GM23338 (cell line): Measurements from ENCODE around the gene FAM13C. TPM values are rescaled to one million over a fixed set of nuclear protein-coding genes. Genes with fewer than 3 reads are reported as not detected.

Source experiments
- ATAC-seq: fragments of 200-7000 bp; cut with Tn5 transposase; 3 replicates; pipeline ENCODE4 v1.9.1; 2020
- DNase-seq: peaks from one replicate; pipeline ENCODE4 v3.0.0-alpha.2; 2015; ENCODE audit warnings: low spot score
- H2AFZ ChIP-seq: fragments of 200-600 bp; sonication (generic); 2 replicates; pipeline ENCODE4 v1.8.0; 2016; ENCODE audit warnings: antibody characterized with exemption, mild to moderate bottlenecking, moderate library complexity
- H3F3A ChIP-seq: fragments of 200-600 bp; sonication (generic); replicated peaks from 2 replicates; pipeline ENCODE4 v1.8.0; 2017; ENCODE audit warnings: antibody characterized with exemption, mixed run types, low read depth
- H3K27ac ChIP-seq: fragments of 200-600 bp; sonication (generic); 2 replicates; pipeline ENCODE4 v1.6.1; 2016; ENCODE audit warnings: low read depth
- H3K27me3 ChIP-seq: fragments of 200-600 bp; sonication (generic); 2 replicates; pipeline ENCODE4 v1.8.0; 2016; ENCODE audit warnings: mild to moderate bottlenecking, mixed run types, moderate library complexity; ENCODE audit not compliant: insufficient read depth
- H3K36me3 ChIP-seq: fragments of 200-600 bp; sonication (generic); 2 replicates; pipeline ENCODE4 v1.8.0; 2016; ENCODE audit warnings: mild to moderate bottlenecking; ENCODE audit not compliant: insufficient read depth
- H3K4me1 ChIP-seq: fragments of 200-600 bp; sonication (generic); 2 replicates; pipeline ENCODE4 v1.8.0; 2016; ENCODE audit warnings: mild to moderate bottlenecking, moderate library complexity; ENCODE audit not compliant: insufficient read depth
- H3K4me2 ChIP-seq: fragments of 200-600 bp; sonication (generic); 2 replicates; pipeline ENCODE4 v1.7.1; 2017; ENCODE audit warnings: mixed run types
- H3K4me3 ChIP-seq: fragments of 200-600 bp; sonication (generic); 2 replicates; pipeline ENCODE4 v1.6.1; 2016; ENCODE audit warnings: mixed run types
- H3K79me2 ChIP-seq: fragments of 200-600 bp; sonication (generic); replicated peaks from 2 replicates; pipeline ENCODE4 v1.8.0; 2017; ENCODE audit warnings: mild to moderate bottlenecking; ENCODE audit not compliant: insufficient read depth
- H3K9me2 ChIP-seq: fragments of 200-600 bp; sonication (generic); 2 replicates; pipeline ENCODE4 v1.8.0; 2017; ENCODE audit not compliant: insufficient read depth
- H4K20me1 ChIP-seq: fragments of 200-600 bp; sonication (generic); replicated peaks from 2 replicates; pipeline ENCODE4 v1.8.0; 2017; ENCODE audit warnings: mild to moderate bottlenecking; ENCODE audit not compliant: insufficient read depth
- H3K27ac Mint-ChIP-seq: 2 replicates; pipeline ENCODE4 v1.8.0; 2020; ENCODE audit warnings: inconsistent platforms, mild to moderate bottlenecking, moderate library complexity, mixed read lengths
- H3K27me3 Mint-ChIP-seq: 3 replicates; pipeline ENCODE4 v1.8.0; 2022; ENCODE audit warnings: low read depth, mild to moderate bottlenecking, moderate library complexity, mixed read lengths, inconsistent platforms; ENCODE audit not compliant: insufficient read depth, poor library complexity
- H3K36me3 Mint-ChIP-seq: 3 replicates; pipeline ENCODE4 v1.8.0; 2021; ENCODE audit warnings: low read depth, mild to moderate bottlenecking, inconsistent platforms, moderate library complexity, mixed read lengths
- H3K4me1 Mint-ChIP-seq: 3 replicates; pipeline ENCODE4 v1.8.0; 2020; ENCODE audit warnings: mild to moderate bottlenecking, inconsistent platforms, mixed read lengths
- H3K4me3 Mint-ChIP-seq: 3 replicates; pipeline ENCODE4 v1.8.0; 2021; ENCODE audit warnings: moderate library complexity, mild to moderate bottlenecking, inconsistent platforms, mixed read lengths
- H3K9me3 Mint-ChIP-seq: 3 replicates; pipeline ENCODE4 v1.8.0; 2020; ENCODE audit warnings: moderate library complexity, mild to moderate bottlenecking, inconsistent platforms, mixed read lengths
- CREB1 ChIP-seq: fragments of 250-450 bp; sonication (Bioruptor Pico); IDR thresholded peaks from 2 replicates; pipeline ENCODE4 v1.5.0; 2020; ENCODE audit warnings: low read depth, mild to moderate bottlenecking, moderate library complexity
- CTCF ChIP-seq, 2 experiments: fragments of 200-600 bp in 1 of 2; sonication (generic) in 1 of 2; conservative IDR thresholded peaks; 2 replicates each; pipeline versions ENCODE4 v1.5.1 to v1.6.1; 2016 to 2017; ENCODE audit warnings: antibody characterized with exemption in 2 of 2, low read depth in 2 of 2, mild to moderate bottlenecking in 2 of 2, moderate library complexity in 1 of 2
- EZH2 ChIP-seq: fragments of 200-600 bp; sonication (generic); IDR thresholded peaks from one replicate; pipeline ENCODE4 v1.8.0; 2017; ENCODE audit warnings: antibody characterized with exemption, mild to moderate bottlenecking, low read depth; ENCODE audit not compliant: unreplicated experiment
- EZH2phosphoT487 ChIP-seq: fragments of 200-600 bp; sonication (generic); IDR thresholded peaks from one replicate; pipeline ENCODE4 v1.8.1; 2018; ENCODE audit warnings: antibody characterized with exemption; ENCODE audit not compliant: unreplicated experiment
- NANOG ChIP-seq: IDR thresholded peaks from 2 replicates; pipeline ENCODE4 v1.6.1; 2016; ENCODE audit warnings: antibody characterized with exemption, borderline replicate concordance
- POLR2AphosphoS5 ChIP-seq: IDR thresholded peaks from 2 replicates; pipeline ENCODE4 v1.6.1; 2016; ENCODE audit warnings: antibody characterized with exemption, low read depth
- STAT1 ChIP-seq: IDR thresholded peaks from one replicate; pipeline ENCODE4 v1.6.1; 2016; ENCODE audit warnings: antibody characterized with exemption; ENCODE audit not compliant: unreplicated experiment
- ZNF114 ChIP-seq: fragments of 250-450 bp; sonication (Bioruptor Pico); IDR thresholded peaks from 2 replicates; pipeline ENCODE4 v1.5.0; 2020; ENCODE audit warnings: mild to moderate bottlenecking, moderate library complexity
- ZNF331 ChIP-seq: fragments of 250-450 bp; sonication (Bioruptor Pico); IDR thresholded peaks from 2 replicates; pipeline ENCODE4 v1.5.0; 2020; ENCODE audit warnings: low read depth, mild to moderate bottlenecking, moderate library complexity
- polyA plus RNA-seq: library from polyadenylated mRNA; unstranded; fragments of >200 nt; fragmentation: Nextera tagmentation; extraction: Ambion mirVana; gene quantifications from 2 replicates; pipeline ENCODE4 v1.2.1, GENCODE V29; 2016
- total RNA-seq: library from RNA; depleted of rRNA; stranded (reverse); fragments of >200 nt; shearing (Covaris generic); gene quantifications from 2 replicates; pipeline ENCODE4 v1.2.3, GENCODE V29; 2014
- TF ChIP-seq, protein P1 (sequence below): fragments of 250-450 bp; sonication (Bioruptor Pico); IDR thresholded peaks from 2 replicates; pipeline ENCODE4 v1.5.0; 2020; ENCODE audit warnings: mild to moderate bottlenecking, moderate library complexity
- TF ChIP-seq, protein P2 (sequence below): IDR thresholded peaks from one replicate; pipeline ENCODE4 v1.6.1; 2018; ENCODE audit warnings: antibody characterized with exemption; ENCODE audit not compliant: unreplicated experiment

The FAM13C gene
- total and polyA plus RNA-seq, 2 experiments from 2014 or later = 0.94 to 2.1 TPM

GRCh38 chr10:59234816-59235429 lies 127.4 kb downstream of the FAM13C start:
- H3K27ac Mint-ChIP-seq = no peak overlapping the region
- ATAC-seq (no peak), DNase-seq (peak; percentile 54)
- Histone ChIP-seq H4K20me1 (no peaks in the 10 kb centered on the region), H3K27me3 (no peaks in the 10 kb centered on the region), H3K79me2 (no peaks in the 10 kb centered on the region), H3K4me3 (no peak overlapping the region), H3F3A (no peaks in the 10 kb centered on the region), H2AFZ (no peak overlapping the region), H3K36me3 (no peaks in the 10 kb centered on the region), H3K4me1 (no peaks in the 10 kb centered on the region), H3K9me2 (no peaks in the 10 kb centered on the region), H3K27ac (no peak overlapping the region), H3K4me2 (no peak overlapping the region)
- H3K36me3 Mint-ChIP-seq = 0 out of 3 replicates have a peak, but pooled peaks cover 3% of the 10 kb centered on the region
- H3K4me3 Mint-ChIP-seq = no peak overlapping the region
- H3K27me3 Mint-ChIP-seq = no peaks in the 10 kb centered on the region
- no peaks in the 10 kb centered on the region for H3K4me1 Mint-ChIP-seq
- peak; percentile 70 to 81 for TF ChIP-seq CTCF (conservative IDR thresholded peaks at IDR 0.05; ENCODE audit: low read depth in 2 of 2)
- TF ChIP-seq, protein P1, sequence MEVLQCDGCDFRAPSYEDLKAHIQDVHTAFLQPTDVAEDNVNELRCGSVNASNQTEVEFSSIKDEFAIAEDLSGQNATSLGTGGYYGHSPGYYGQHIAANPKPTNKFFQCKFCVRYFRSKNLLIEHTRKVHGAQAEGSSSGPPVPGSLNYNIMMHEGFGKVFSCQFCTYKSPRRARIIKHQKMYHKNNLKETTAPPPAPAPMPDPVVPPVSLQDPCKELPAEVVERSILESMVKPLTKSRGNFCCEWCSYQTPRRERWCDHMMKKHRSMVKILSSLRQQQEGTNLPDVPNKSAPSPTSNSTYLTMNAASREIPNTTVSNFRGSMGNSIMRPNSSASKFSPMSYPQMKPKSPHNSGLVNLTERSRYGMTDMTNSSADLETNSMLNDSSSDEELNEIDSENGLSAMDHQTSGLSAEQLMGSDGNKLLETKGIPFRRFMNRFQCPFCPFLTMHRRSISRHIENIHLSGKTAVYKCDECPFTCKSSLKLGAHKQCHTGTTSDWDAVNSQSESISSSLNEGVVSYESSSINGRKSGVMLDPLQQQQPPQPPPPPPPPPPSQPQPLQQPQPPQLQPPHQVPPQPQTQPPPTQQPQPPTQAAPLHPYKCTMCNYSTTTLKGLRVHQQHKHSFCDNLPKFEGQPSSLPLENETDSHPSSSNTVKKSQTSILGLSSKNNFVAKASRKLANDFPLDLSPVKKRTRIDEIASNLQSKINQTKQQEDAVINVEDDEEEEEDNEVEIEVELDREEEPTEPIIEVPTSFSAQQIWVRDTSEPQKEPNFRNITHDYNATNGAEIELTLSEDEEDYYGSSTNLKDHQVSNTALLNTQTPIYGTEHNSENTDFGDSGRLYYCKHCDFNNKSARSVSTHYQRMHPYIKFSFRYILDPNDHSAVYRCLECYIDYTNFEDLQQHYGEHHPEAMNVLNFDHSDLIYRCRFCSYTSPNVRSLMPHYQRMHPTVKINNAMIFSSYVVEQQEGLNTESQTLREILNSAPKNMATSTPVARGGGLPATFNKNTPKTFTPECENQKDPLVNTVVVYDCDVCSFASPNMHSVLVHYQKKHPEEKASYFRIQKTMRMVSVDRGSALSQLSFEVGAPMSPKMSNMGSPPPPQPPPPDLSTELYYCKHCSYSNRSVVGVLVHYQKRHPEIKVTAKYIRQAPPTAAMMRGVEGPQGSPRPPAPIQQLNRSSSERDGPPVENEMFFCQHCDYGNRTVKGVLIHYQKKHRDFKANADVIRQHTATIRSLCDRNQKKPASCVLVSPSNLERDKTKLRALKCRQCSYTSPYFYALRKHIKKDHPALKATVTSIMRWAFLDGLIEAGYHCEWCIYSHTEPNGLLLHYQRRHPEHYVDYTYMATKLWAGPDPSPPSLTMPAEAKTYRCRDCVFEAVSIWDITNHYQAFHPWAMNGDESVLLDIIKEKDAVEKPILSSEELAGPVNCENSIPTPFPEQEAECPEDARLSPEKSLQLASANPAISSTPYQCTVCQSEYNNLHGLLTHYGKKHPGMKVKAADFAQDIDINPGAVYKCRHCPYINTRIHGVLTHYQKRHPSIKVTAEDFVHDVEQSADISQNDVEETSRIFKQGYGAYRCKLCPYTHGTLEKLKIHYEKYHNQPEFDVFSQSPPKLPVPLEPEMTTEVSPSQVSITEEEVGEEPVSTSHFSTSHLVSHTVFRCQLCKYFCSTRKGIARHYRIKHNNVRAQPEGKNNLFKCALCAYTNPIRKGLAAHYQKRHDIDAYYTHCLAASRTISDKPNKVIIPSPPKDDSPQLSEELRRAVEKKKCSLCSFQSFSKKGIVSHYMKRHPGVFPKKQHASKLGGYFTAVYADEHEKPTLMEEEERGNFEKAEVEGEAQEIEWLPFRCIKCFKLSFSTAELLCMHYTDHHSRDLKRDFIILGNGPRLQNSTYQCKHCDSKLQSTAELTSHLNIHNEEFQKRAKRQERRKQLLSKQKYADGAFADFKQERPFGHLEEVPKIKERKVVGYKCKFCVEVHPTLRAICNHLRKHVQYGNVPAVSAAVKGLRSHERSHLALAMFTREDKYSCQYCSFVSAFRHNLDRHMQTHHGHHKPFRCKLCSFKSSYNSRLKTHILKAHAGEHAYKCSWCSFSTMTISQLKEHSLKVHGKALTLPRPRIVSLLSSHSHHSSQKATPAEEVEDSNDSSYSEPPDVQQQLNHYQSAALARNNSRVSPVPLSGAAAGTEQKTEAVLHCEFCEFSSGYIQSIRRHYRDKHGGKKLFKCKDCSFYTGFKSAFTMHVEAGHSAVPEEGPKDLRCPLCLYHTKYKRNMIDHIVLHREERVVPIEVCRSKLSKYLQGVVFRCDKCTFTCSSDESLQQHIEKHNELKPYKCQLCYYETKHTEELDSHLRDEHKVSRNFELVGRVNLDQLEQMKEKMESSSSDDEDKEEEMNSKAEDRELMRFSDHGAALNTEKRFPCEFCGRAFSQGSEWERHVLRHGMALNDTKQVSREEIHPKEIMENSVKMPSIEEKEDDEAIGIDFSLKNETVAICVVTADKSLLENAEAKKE (CRISPR knock-in tag) = no peak
- peaks cover 4% of the 10 kb centered on the region; the same call in 1 of the 3 replicates for H3K9me3 Mint-ChIP-seq

- Mint-ChIP-seq H3K9me3 (peaks cover 4% of the 10 kb centered on the region; the same call in 1 of the 3 replicates), H3K4me3 (no peak overlapping the region), H3K4me1 (no peaks in the 10 kb centered on the region), H3K36me3 (0 out of 3 replicates have a peak, but pooled peaks cover 3% of the 10 kb centered on the region), H3K27me3 (no peaks in the 10 kb centered on the region), H3K27ac (no peak overlapping the region)
- no peak overlapping the region for H3K4me2 ChIP-seq
- no peak overlapping the region for H3K27ac ChIP-seq
- no peak overlapping the region for H2AFZ ChIP-seq
- H3K79me2 ChIP-seq = no peaks in the 10 kb centered on the region
- H3F3A ChIP-seq = no peaks in the 10 kb centered on the region
- no peak for ATAC-seq
- H3K9me2 ChIP-seq = no peaks in the 10 kb centered on the region
- H4K20me1 ChIP-seq = no peaks in the 10 kb centered on the region
- no peaks in the 10 kb centered on the region for H3K36me3 ChIP-seq
- H3K4me1 ChIP-seq = no peaks in the 10 kb centered on the region
- DNase-seq = no peak
- H3K4me3 ChIP-seq = no peak overlapping the region
- no peaks in the 10 kb centered on the region for H3K27me3 ChIP-seq
- TF ChIP-seq STAT1 (no peak), POLR2AphosphoS5 (no peak), NANOG (no peak), ZNF331 (CRISPR knock-in tag) (no peak), EZH2phosphoT487 (no peak), ZNF114 (CRISPR knock-in tag) (no peak), EZH2 (no peak), CREB1 (CRISPR knock-in tag) (no peak)
- TF ChIP-seq, protein P2, sequence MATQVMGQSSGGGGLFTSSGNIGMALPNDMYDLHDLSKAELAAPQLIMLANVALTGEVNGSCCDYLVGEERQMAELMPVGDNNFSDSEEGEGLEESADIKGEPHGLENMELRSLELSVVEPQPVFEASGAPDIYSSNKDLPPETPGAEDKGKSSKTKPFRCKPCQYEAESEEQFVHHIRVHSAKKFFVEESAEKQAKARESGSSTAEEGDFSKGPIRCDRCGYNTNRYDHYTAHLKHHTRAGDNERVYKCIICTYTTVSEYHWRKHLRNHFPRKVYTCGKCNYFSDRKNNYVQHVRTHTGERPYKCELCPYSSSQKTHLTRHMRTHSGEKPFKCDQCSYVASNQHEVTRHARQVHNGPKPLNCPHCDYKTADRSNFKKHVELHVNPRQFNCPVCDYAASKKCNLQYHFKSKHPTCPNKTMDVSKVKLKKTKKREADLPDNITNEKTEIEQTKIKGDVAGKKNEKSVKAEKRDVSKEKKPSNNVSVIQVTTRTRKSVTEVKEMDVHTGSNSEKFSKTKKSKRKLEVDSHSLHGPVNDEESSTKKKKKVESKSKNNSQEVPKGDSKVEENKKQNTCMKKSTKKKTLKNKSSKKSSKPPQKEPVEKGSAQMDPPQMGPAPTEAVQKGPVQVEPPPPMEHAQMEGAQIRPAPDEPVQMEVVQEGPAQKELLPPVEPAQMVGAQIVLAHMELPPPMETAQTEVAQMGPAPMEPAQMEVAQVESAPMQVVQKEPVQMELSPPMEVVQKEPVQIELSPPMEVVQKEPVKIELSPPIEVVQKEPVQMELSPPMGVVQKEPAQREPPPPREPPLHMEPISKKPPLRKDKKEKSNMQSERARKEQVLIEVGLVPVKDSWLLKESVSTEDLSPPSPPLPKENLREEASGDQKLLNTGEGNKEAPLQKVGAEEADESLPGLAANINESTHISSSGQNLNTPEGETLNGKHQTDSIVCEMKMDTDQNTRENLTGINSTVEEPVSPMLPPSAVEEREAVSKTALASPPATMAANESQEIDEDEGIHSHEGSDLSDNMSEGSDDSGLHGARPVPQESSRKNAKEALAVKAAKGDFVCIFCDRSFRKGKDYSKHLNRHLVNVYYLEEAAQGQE = no peak
These were observed 128.2 kb downstream of the FAM13C start for GRCh38 chr10:59234194-59234593.
